BJ (cell line): Measurements from ENCODE around the gene SLC2A11. TPM values are rescaled to one million over a fixed set of nuclear protein-coding genes. Genes with fewer than 3 reads are reported as not detected.
A peak's percentile ranks its signal among the peaks of the same experiment; 100 is the strongest.

ENCODE experiments used
- CTCF ChIA-PET: fragments of 350-600 bp; formaldehyde crosslinking; extraction: SDS; loops from one replicate; lab custom pipeline; 2021; ENCODE audit warnings: antibody characterized with exemption, inconsistent platforms; lab: Yijun Ruan, JAX
- POLR2A ChIA-PET: fragments of 300-600 bp; sonication (Branson Sonifier 250); formaldehyde crosslinking; extraction: SDS; loops from one replicate; lab custom pipeline; 2021; ENCODE audit warnings: antibody characterized with exemption; lab: Charles Lee
- DNase-seq: peaks from one replicate; pipeline ENCODE4 v3.0.0-alpha.2; 2011; ENCODE audit warnings: low read depth
- H3K27me3 ChIP-seq: 2 replicates; pipeline ENCODE4 v1.6.0; 2011; ENCODE audit warnings: low read length; ENCODE audit not compliant: control insufficient read depth, insufficient read depth
- H3K36me3 ChIP-seq: 2 replicates; pipeline ENCODE4 v1.5.1; 2011; ENCODE audit warnings: low read length; ENCODE audit not compliant: control insufficient read depth, insufficient read depth
- H3K4me3 ChIP-seq: 2 replicates; pipeline ENCODE4 v1.5.1; 2011; ENCODE audit warnings: low read depth, mild to moderate bottlenecking, control low read depth, low read length
- CTCF ChIP-seq: IDR thresholded peaks from 2 replicates; pipeline ENCODE4 v1.5.1; 2011; ENCODE audit warnings: low read depth, mild to moderate bottlenecking, control low read depth, inconsistent platforms, low read length, moderate library complexity; ENCODE audit not compliant: insufficient read depth
- polyA plus RNA-seq: library from polyadenylated mRNA; depleted of rRNA; stranded (reverse); fragments of >200 nt; gene quantifications from 2 replicates; pipeline ENCODE4 v1.2.3, GENCODE V29; 2011

SLC2A11 gene
- polyA plus RNA-seq, 1 experiment = 14.7 TPM

- no peak for TF ChIP-seq CTCF
- Histone ChIP-seq H3K36me3 (peaks cover 18% of the 10 kb centered on the region), H3K4me3 (no peak overlapping the region), H3K27me3 (no peaks in the 10 kb centered on the region)
- ChIA-PET POLR2A (no interaction called here), CTCF (interaction anchor here (0.9 kb wide), 1 partner anchor 61 kb away, joined by 3 read pairs; no protein-coding TSS in a partner anchor)
- DNase-seq = no peak
Measured at GRCh38 chr22:23837496-23837859, 20.2 kb upstream of the SLC2A11 start.

GRCh38 chr22:23837911-23838680 is 19.6 kb upstream of the SLC2A11 start:
- no peak overlapping the region for H3K4me3 ChIP-seq
- peaks cover 2% of the 10 kb centered on the region; the same call in 1 of the 2 replicates for H3K27me3 ChIP-seq
- no peak for TF ChIP-seq CTCF
- H3K36me3 ChIP-seq = peaks cover 17% of the 10 kb centered on the region
- ChIA-PET CTCF (interaction anchor here (0.9 kb wide), 1 partner anchor 61 kb away, joined by 3 read pairs; no protein-coding TSS in a partner anchor), POLR2A (no interaction called here)
- DNase-seq = no peak

GRCh38 chr22:23838681-23839468 is 18.8 kb upstream of the SLC2A11 start, which contains the start of gene DERL3:
Gene DERL3 (minus strand): TSS chr22:23839006. CDS start chr22:23838987, 19 bp downstream.
- no peak for TF ChIP-seq CTCF
- POLR2A ChIA-PET = no interaction called here
- DNase-seq = peak; percentile 53
- peaks cover 14% of the 10 kb centered on the region for H3K36me3 ChIP-seq
- CTCF ChIA-PET = no interaction called here
- peaks cover 2% of the 10 kb centered on the region; the same call in 1 of the 2 replicates for H3K27me3 ChIP-seq
- H3K4me3 ChIP-seq = peak within 1 kb of the TSS; percentile 12; the same call in 1 of the 2 replicates

- H3K27me3 ChIP-seq = peaks cover 2% of the 10 kb centered on the region; the same call in 1 of the 2 replicates
- CTCF ChIA-PET = no interaction called here
- POLR2A ChIA-PET = no interaction called here
- no peak for TF ChIP-seq CTCF
- H3K36me3 ChIP-seq = peaks cover 6% of the 10 kb centered on the region
- no peak for DNase-seq
- H3K4me3 ChIP-seq = no peak overlapping the region
Measured at GRCh38 chr22:23840026-23840425, 17.6 kb upstream of the SLC2A11 start.

- CTCF ChIA-PET = no interaction called here
- Histone ChIP-seq H3K4me3 (no peak overlapping the region), H3K27me3 (peaks cover 2% of the 10 kb centered on the region; the same call in 1 of the 2 replicates), H3K36me3 (peaks cover 2% of the 10 kb centered on the region)
- POLR2A ChIA-PET = no interaction called here
- TF ChIP-seq CTCF = no peak
- no peak for DNase-seq
Measured at GRCh38 chr22:23841292-23841691, 16.4 kb upstream of the SLC2A11 start.
